Gastrocnemius medialis (tissue), 4 donors: Measurements from ENCODE around the gene PLBD2.

Experiments used
- CTCF ChIP-seq, 5 experiments: fragments of 450-650 bp in 3 of 5; fragments of 200-600 bp in 2 of 5; sonication (generic) in 2 of 5; IDR thresholded peaks in 4 of 5; conservative IDR thresholded peaks in 1 of 5; 1 replicate in 4 of 5; 2 replicates in 1 of 5; pipeline ENCODE4 v1.5.1; 2016 to 2019; ENCODE audit warnings: antibody characterized with exemption in 5 of 5, mild to moderate bottlenecking in 3 of 5, moderate library complexity in 3 of 5
- POLR2A ChIP-seq, 2 donors: fragments of 450-650 bp; IDR thresholded peaks; one replicate each; pipeline ENCODE4 v1.6.1; 2017; ENCODE audit warnings: antibody characterized with exemption in 2 of 2, mild to moderate bottlenecking in 2 of 2, moderate library complexity in 2 of 2

DNA sequence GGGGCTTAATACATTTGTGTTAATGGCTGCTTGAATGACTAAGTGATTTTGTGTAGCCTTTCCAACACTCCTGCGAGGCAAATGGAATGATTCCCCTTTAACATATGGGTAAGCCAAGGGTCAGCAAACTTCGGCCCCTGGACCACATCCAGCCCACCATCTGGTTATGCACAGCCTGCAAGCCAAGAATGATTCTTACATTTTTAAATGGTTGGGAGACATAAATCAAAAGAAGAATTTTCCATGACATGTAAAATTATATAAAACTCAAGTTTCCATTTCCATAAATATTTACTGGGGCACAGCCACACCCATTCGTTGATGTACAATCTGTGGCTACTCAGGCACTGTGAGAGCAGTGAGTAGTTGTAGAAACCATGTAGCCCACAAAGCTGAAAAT is 32.5 kb upstream of the PLBD2 start:
- no peak for TF ChIP-seq CTCF (IDR thresholded peaks at IDR 0.05 in 4 of 5, conservative IDR thresholded peaks at IDR 0.05 in 1 of 5)
- TF ChIP-seq POLR2A (IDR thresholded peaks at IDR 0.05) = no peak
